ENCODE results near the gene CDC42BPB.

CDC42BPB gene

DNA sequence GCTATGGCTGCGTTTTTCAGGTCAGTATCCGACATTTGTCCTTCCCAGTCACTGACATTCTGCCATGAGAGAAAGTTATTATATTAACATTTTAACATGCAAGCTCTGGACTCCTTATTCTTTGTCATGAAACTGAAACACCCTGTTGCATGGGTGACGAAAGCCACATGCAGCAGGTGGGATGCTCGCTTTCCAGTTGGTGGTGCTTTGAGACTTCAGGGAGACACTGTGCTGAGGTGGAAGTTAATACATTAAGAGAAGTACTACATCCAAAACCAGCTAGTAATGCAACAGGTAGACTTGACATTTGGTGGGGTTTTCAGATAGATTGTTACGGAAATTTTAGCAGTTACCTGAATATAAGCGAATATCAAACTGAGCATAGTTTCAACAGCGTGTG lies 167.7 kb downstream of the CDC42BPB start:
- no peak for DNase-seq

DNA sequence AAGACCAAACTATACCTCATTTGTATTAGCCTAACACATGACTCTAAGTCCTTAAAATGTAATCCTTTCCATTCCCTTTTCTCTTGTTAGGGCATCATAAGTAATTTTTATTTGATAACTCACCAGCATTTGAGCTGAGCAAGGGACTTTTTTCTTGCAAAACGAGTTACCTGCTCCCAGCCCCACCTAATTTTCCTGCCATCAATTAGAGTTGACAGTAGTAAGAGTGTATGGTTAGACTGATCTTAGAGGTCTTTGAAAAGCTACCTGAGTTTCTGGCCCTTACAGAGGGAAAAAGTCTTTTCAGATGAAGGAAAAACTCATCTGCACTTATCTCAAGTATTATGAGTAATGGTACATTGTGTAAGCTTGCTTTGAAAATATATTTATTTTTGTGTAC lies 168.6 kb downstream of the CDC42BPB start:
- no peak for DNase-seq

DNA sequence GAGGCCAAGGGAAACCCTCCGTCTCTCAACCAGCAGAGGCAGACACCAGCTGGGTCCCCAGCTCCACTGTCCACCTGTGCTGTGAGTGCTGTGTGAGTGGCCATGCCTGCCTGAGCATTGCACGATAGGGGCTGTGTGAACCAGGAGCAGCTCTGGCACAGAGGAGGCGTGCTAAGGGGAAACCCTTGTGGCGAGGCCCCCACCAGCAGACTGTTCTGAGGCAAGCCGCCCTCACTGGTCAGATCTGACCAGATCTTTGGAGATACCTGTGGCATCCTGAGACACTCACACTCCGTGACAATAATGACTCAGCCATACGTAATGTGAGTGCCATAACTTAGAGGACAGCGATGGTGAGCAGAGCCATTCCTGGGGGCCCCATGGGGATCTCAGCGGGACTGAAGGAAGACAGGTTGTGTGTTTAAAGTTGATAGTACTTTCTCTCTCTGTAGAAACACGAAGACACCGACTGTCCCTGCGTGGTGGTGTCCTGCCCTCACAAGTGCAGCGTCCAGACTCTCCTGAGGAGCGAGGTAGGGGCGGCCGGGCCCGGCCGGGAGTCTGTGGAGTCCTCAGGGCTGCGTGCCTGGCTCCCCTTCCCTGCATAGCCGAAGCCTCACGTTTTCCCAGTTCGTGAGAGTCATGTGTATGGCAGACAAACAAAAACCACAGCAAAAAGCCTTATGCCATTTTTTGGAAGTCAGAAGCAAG lies 171.5 kb downstream of the CDC42BPB start:
- DNase-seq: no peak

DNA sequence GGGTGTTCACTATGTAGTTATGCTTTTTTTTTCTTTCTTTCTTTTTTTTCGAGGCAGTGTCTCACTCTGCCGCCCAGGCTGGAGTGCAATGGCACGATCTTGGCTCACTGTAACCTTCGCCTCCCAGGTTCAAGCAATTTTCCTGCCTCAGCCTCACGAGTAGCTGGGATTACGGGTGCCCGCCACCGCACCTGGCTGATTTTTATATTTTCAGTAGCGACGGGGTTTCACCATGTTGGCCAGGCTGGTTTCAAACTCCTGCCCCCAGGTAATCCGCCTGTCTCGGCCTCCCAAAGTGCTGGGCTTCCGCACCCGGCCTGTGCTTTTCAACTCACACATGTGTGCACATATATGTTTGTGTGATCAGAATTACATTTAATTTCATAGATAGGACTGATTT lies 173.8 kb downstream of the CDC42BPB start:
- DNase-seq: no peak

DNA sequence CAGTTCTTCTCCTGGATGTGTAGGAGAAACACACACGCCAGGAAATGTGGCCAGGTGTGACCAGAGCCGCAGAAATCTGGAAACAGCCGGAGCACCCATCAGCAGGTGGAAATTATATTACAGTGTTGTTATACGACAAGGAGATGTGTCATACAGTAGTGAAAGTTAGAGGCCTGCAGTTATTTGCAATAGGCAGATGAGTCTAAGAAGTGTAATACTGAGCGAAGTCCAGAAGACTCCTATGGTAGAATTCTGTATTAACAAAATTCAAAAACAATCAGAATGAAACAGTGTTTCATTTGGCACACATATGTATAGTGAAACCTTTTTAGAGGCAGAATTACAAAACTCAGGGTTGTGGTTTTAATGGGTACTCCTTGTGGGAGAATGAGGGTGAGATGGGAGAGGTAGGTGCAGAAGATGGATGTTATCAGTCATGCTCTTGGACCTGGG lies 174.2 kb downstream of the CDC42BPB start:
- no peak for DNase-seq
